ENCODE results near the gene POU2F2.

DNA sequence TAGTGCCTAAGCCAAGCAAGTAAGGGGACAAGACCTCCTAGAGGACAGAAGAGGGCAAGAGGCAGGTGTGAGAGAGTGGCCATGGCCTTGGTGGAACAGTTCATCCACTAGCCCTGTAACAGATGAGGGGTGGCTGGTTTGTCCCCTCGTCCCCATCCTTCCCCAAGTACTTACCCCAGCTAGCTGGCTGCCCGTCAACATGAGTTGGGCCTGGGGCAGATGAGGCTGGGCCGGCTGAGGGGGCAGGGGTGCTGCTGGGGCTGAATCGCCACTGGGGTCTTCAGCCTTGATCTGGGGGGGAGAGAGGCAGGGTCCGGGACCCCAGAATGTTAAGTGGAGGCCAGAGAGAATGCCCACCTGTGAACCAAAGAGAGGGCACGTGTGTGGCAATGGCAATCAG is 15.2 kb downstream of the POU2F2 start:
- TF ChIP-seq, protein P1, sequence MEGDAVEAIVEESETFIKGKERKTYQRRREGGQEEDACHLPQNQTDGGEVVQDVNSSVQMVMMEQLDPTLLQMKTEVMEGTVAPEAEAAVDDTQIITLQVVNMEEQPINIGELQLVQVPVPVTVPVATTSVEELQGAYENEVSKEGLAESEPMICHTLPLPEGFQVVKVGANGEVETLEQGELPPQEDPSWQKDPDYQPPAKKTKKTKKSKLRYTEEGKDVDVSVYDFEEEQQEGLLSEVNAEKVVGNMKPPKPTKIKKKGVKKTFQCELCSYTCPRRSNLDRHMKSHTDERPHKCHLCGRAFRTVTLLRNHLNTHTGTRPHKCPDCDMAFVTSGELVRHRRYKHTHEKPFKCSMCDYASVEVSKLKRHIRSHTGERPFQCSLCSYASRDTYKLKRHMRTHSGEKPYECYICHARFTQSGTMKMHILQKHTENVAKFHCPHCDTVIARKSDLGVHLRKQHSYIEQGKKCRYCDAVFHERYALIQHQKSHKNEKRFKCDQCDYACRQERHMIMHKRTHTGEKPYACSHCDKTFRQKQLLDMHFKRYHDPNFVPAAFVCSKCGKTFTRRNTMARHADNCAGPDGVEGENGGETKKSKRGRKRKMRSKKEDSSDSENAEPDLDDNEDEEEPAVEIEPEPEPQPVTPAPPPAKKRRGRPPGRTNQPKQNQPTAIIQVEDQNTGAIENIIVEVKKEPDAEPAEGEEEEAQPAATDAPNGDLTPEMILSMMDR (IDR thresholded peaks at IDR 0.05): no peak
- no peak for TF ChIP-seq POLR2A (IDR thresholded peaks at IDR 0.05)
